COR-L47 (cell line): ENCODE data around the gene LAMA3.

Experiments used
- DNase-seq: peaks from one replicate; lab custom pipeline; 2025; lab: John Stamatoyannopoulos, UW

The LAMA3 gene

DNA sequence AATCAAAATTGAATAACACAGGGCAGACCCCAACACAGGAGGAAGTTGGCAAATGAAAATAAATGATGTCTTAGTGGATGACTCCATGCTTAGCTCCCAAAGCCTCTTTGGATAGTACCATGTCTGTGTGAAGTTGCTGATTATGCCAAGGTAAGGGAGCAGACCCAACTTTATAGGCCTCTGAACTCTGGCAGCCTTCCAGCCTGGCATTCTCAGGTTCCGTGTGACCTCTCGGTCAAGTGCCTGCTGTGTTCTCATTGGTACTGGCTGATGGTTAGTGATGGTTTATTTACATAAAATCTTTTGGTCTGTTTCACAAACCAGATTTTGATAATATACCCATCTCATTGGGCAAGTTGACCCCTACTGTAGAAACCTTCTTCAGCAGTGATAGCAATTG is 213.1 kb downstream of the LAMA3 start:
- DNase-seq, result no peak

DNA sequence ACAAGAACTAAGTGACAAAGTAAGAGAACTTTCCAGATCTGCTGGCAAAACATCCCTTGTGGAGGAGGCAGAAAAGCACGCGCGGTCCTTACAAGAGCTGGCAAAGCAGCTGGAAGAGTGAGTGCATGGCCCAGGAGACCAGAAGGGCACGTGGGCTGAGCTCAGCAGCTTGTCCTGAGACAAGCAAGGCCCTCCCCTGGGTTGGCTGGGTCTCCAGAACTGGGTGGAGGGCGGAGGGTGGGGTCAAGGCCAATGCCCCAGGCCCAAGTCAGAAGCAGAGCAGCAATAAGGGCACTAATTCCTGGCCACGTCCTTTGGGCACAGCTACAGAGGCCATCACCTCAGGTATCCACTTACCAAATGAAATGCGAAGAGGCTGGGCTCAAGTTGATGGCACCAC is 214.7 kb downstream of the LAMA3 start:
- no peak for DNase-seq

DNA sequence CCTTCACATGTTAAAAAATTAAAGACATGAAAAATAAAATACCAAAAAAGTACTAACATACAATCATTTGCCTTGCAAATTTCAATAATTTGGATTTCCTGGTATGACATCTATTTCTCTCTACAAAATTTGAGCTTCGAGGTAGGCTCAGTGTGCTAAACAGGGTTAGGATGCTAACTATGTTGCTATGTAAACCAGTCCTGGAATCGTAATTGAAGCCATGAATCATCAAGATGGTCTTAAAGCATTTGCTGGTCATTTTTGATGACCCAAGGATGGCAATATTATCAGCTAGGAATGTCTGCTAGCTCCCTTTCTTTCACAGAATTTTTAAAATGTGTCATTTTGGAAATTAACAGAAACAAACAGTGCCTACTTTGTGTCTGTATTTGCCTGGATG is 217.4 kb downstream of the LAMA3 start:
- no peak for DNase-seq

DNA sequence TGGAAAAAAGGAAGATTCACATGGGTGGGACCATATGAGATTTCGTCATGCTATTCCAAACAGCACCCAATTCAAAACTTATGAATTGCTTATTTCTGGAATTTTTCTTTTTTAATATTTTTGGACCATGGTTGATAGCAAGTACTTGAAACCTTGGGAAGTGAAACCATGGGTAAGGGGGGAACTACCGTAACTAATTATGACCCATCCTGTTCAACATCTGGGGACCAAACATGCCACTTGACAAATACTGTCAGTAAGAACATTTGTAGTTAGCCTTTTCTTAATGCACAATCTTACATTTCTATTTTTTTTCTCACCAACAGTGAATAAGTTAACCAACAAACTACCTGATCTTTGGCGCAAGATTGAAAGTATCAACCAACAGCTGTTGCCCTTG is 219.6 kb downstream of the LAMA3 start:
- DNase-seq, result no peak

- no peak for DNase-seq
Measured at GRCh38 chr18:23910032-23910431, 220.8 kb downstream of the LAMA3 start.

GRCh38 chr18:23912356-23912755 is 223.1 kb downstream of the LAMA3 start:
- DNase-seq, result no peak

DNA sequence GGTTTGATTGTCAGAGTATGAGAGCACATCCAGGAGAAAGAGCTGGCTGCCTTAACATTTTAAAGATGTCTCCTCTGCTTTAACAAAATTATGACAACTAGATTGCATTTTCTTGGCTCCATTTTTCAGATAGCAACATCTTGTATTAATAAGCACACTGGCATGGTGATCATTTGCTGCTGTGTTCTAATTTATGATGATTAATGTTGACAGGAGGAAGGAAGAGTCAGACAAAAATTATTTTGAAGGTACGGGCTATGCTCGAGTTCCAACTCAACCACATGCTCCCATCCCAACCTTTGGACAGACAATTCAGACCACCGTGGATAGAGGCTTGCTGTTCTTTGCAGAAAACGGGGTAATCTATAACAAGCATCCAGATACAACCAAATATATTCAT is 227.1 kb downstream of the LAMA3 start:
- no peak for DNase-seq

GRCh38 chr18:23918395-23919032 is 229.3 kb downstream of the LAMA3 start:
- DNase-seq, result peak; percentile 89

GRCh38 chr18:23920054-23920453 is 230.8 kb downstream of the LAMA3 start:
- no peak for DNase-seq

GRCh38 chr18:23921716-23922285 is 232.5 kb downstream of the LAMA3 start:
- no peak for DNase-seq

GRCh38 chr18:23922939-23923338 is 233.7 kb downstream of the LAMA3 start:
- DNase-seq, result no peak

DNA sequence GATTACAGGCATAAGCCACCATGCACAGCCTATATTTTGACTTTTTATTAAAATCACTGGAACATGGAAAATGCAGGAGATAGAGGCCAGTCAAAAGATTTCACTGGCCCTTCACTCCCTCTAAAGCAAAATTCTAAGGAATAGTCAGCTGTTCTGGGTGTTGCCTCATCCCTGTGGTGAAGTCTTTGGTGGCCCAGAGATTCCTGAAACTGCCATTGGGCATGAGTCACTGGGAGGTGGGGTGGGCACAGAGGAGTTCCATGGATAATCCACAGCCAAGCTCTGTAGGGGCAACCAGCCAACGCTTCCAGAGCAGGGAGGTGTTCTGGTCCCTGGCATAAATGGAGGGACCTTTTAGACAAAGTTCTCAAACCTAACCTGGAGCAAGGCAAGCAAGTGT is 235.6 kb downstream of the LAMA3 start:
- DNase-seq, result no peak

- DNase-seq, result peak; percentile 44
Measured at GRCh38 chr18:23926571-23926970, 237.3 kb downstream of the LAMA3 start.

DNA sequence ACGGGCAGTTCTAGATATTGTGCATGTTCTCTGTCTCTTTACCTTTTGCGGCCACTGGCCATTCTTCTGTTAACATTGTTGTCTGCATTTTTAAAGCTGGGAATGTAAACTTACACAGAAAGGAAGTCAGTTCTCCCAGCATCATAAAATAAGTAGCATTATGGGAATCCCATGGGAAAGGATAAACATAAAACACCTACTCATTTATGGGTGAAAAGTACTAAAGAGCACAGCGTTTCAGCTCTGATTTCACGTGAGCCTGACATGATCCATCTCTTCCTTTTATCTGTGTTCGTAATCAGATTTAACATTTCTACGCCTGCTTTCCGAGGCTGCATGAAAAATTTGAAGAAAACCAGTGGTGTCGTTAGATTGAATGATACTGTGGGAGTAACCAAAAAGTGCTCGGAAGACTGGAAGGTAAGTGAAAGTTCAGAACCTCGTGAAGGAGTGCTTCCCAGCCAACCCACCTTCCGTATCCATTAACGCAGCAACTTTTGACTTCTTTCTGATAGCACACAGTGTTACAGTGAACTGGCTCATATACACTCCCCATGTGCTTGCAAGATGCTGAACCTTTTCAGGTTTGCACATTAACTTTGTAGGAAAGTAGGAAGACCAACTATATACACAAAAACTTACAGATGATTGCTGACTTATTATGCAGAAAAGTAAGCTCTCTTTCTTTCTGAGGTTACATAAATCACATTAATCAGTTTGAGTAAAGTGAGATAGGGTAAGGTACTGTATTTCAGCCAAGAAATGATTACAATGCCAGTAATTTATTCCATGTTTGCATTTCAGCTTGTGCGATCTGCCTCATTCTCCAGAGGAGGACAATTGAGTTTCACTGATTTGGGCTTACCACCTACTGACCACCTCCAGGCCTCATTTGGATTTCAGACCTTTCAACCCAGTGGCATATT is 238.8 kb downstream of the LAMA3 start:
- DNase-seq, result peak; percentile 31

DNA sequence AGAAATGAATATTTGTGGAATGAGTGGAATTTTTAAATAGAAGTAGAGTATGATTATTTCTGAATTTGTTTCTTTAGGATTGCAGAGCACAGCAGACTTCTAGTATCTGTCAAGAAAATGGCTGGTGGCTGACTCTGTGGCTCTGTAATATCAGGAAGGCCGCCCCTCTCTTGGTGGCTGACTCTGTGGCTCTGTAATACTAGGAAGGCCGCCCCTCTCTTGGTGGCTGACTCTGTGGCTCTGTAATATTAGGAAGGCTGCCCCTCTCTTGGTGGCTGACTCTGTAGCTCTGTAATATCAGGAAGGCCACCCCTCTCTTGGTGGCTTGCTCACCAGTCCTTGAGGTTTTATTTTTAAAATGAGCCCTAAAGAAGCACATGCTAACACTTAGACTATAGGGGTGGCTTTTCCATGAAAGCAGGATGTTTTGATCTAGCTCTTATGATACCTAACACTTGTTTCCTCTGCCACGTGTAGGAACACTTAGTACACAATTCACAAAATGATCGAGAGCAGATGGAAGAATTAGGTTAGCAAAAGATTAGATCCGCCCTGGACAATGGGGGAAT is 240.2 kb downstream of the LAMA3 start:
- DNase-seq, result no peak

DNA sequence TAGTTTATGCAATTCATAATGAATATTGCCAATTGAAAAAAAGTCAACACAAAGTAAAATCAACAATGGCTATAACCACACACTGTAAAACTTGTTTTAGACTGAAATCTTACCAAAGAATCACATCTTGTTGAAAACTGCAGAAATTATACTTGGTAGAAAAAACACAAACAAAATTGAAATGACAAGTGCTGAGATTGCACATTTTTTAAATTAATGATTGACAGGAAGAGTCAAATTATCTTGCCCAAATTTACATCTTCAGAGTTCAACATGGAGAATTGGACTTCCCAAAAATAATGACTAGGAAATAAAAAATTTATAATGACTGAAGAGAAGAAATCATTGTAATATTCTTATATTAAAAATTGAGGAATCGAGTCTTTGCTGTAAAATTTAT is 240.7 kb downstream of the LAMA3 start:
- DNase-seq, result no peak

DNA sequence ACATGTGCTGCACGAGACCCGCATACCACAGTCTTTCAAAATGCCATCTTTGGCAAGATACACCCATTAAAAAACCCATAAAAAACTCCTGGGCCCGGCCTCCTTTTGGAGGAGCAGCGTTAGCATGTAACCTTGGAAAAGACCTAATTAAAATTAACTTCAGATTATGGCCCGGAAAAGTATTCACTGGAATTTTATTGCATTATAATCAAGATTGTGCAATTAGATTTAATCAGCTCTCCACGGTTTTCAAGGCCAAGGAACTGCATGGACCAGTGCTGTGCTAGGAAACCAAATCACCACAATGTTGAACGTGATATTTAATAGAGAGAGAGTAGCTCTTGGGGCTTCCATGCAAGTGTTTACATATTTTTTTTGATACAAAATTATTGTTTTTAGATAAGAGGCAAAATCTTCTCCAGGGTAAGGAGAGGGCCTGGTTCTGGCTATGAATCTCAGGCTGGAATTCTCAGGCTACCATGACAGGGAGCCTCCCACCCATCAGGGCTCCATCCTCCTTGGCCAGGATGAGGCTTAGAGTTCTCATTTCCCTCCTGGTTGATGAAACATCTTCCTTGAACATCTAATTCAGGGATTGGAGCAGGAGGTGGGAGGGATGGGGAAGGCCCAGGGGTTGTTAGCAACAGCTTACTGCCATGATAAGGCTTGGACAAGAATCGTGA is 243.3 kb downstream of the LAMA3 start:
- DNase-seq, result no peak

GRCh38 chr18:23933407-23933806 is 244.2 kb downstream of the LAMA3 start:
- no peak for DNase-seq

- DNase-seq, result no peak
Measured at GRCh38 chr18:23934252-23934651, 245.0 kb downstream of the LAMA3 start.

DNA sequence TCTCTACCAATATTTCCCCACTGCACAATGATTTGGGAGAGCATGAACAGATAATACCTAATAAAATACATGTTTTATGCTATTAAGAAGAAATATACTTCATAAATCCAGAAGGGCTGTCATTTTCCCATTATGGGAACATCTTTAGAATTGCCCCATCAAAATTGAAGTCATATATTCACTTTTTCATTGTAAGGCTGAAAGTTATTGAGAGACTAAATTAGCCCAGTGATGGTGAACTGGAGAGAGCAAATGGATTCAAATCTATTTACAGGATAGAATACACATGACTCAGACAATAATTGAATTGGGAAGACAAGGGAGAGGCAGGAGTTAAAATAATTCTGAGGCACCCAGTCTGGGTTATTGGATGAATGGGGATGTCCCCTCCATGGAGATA is 245.6 kb downstream of the LAMA3 start:
- DNase-seq, result no peak

GRCh38 chr18:23935804-23936203 is 246.6 kb downstream of the LAMA3 start:
- DNase-seq, result no peak

DNA sequence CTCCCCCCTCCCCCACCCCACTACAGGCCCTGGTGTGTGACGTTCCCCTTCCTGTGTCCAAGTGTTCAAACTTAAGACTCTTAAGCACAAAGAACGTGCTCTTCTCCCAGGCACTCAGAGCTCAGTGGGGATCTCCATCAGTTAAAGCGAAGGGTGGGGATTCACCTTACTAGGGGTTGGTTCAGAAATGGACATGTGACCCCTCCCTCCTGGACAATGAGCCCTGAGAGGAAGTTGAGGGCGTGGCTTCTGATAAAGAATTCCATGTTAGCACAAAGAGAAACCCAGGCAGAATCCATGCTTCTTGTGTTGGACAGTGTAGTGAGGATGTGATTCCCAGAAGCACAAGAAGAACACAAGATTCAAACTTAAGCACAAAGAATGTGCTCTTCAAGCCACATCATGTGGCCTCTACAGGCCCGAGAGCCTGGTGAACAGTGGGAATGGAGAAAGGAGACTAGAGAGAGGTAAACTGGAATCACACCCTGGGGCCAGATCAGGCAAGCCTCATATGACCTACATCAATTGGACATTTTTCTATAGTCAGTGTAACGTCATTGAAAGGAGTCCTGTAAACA is 247.2 kb downstream of the LAMA3 start:
- no peak for DNase-seq
